Endothelial cell (in vitro differentiated cells): ENCODE results near the gene ANKUB1. TPM values are rescaled to one million over a fixed set of nuclear protein-coding genes. Genes with fewer than 3 reads are reported as not detected.

Experiments used
- DNase-seq: peaks from one replicate; pipeline ENCODE4 v3.0.0; 2021; ENCODE audit warnings: low spot score
- H3K27ac Mint-ChIP-seq: one replicate; pipeline ENCODE4 v1.8.0; 2021; ENCODE audit warnings: mixed read lengths, inconsistent platforms; ENCODE audit not compliant: unreplicated experiment
- H3K27me3 Mint-ChIP-seq: one replicate; pipeline ENCODE4 v1.8.0; 2021; ENCODE audit warnings: mild to moderate bottlenecking, moderate library complexity, mixed read lengths, inconsistent platforms; ENCODE audit not compliant: unreplicated experiment
- H3K36me3 Mint-ChIP-seq: one replicate; pipeline ENCODE4 v1.8.0; 2021; ENCODE audit warnings: mild to moderate bottlenecking, low read depth, mixed read lengths, inconsistent platforms; ENCODE audit not compliant: unreplicated experiment
- H3K4me1 Mint-ChIP-seq: one replicate; pipeline ENCODE4 v1.8.0; 2021; ENCODE audit warnings: mild to moderate bottlenecking, mixed read lengths, inconsistent platforms; ENCODE audit not compliant: unreplicated experiment
- H3K4me3 Mint-ChIP-seq: one replicate; pipeline ENCODE4 v1.8.0; 2021; ENCODE audit warnings: mild to moderate bottlenecking, mixed read lengths, inconsistent platforms; ENCODE audit not compliant: unreplicated experiment
- H3K9me3 Mint-ChIP-seq: one replicate; pipeline ENCODE4 v1.8.0; 2021; ENCODE audit warnings: mixed read lengths, inconsistent platforms; ENCODE audit not compliant: unreplicated experiment
- CTCF ChIP-seq: fragments of 200-600 bp; sonication (generic); IDR thresholded peaks from one replicate; pipeline ENCODE4 v1.5.0; 2021; ENCODE audit warnings: antibody characterized with exemption; ENCODE audit not compliant: unreplicated experiment
- total RNA-seq: library from RNA; stranded (reverse); fragmentation: NEBNext Ultra II Directional; extraction: Animal tissue kit (Norgen Biotek cat#: 25700); gene quantifications from one replicate; pipeline ENCODE4 v1.2.1, GENCODE V29; 2021; ENCODE audit not compliant: unreplicated experiment

ANKUB1 gene
- total RNA-seq, 1 donor from 2014 or later, result not detected

DNA sequence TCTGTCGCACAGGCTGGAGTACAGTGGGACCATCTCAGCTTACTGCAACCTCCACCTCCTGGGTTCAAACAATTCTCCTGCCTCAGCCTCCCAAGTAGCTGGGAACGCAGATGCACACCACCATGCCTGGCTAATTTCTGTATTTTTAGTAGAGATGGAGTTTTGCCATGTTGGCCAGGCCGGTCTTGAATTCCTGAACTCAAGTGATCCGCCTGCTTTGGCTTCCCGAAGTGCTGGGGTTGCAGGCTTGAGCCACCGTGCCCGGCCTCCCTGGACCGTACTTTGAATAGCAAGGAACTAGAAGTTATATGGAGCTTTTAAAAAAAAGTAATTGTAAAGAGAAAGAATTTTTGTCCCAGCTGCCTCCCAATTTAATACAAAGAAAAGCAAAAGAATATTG, 8.3 kb upstream of the ANKUB1 start:
- no peak for DNase-seq
- peaks cover 3% of the 10 kb centered on the region for H3K36me3 Mint-ChIP-seq
- TF ChIP-seq CTCF, result no peak
- H3K27me3 Mint-ChIP-seq, result no peaks in the 10 kb centered on the region
- H3K4me1 Mint-ChIP-seq, result no peaks in the 10 kb centered on the region
- no peak overlapping the region for H3K4me3 Mint-ChIP-seq
- no peaks in the 10 kb centered on the region for H3K9me3 Mint-ChIP-seq
- no peak overlapping the region for H3K27ac Mint-ChIP-seq

DNA sequence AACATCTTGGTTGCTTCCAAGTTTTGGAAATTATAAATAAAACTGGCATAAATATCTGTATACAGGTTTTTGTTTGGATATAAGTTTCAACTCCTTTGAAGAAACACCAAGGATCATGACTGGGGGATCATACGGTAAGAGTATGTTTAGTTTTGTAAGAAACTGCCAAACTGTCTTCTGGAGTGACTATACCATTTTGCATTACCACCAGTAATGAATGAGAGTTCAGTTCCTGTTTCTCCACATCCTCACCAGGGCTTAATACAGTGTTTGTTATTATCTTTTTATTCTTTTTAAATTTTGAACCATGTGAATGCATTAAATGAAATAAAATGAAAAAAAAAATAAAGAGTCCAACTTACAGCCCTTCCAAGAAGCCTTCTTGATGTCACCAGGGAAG, 3.7 kb upstream of the ANKUB1 start:
- Mint-ChIP-seq H3K36me3 (peaks cover 3% of the 10 kb centered on the region), H3K9me3 (no peaks in the 10 kb centered on the region), H3K27ac (no peak overlapping the region), H3K4me3 (no peak overlapping the region), H3K4me1 (no peaks in the 10 kb centered on the region), H3K27me3 (no peaks in the 10 kb centered on the region)
- DNase-seq, result no peak
- TF ChIP-seq CTCF, result no peak

- no peak overlapping the region for H3K4me3 Mint-ChIP-seq
- TF ChIP-seq CTCF, result no peak
- peaks cover 3% of the 10 kb centered on the region for H3K4me1 Mint-ChIP-seq
- H3K9me3 Mint-ChIP-seq, result no peaks in the 10 kb centered on the region
- H3K27ac Mint-ChIP-seq, result no peak overlapping the region
- no peaks in the 10 kb centered on the region for H3K27me3 Mint-ChIP-seq
- no peaks in the 10 kb centered on the region for H3K36me3 Mint-ChIP-seq
- DNase-seq, result no peak
These were observed 1.7 kb downstream of the ANKUB1 start for GRCh38 chr3:149790698-149791097.

- Mint-ChIP-seq H3K27me3 (no peaks in the 10 kb centered on the region), H3K4me1 (peaks cover 3% of the 10 kb centered on the region), H3K27ac (no peak overlapping the region), H3K36me3 (no peaks in the 10 kb centered on the region), H3K9me3 (no peaks in the 10 kb centered on the region), H3K4me3 (no peak overlapping the region)
- TF ChIP-seq CTCF, result no peak
- DNase-seq, result no peak
These were observed 2.1 kb downstream of the ANKUB1 start for GRCh38 chr3:149790268-149790667.

- H3K4me3 Mint-ChIP-seq, result no peak overlapping the region
- DNase-seq, result no peak
These were observed 8.2 kb downstream of the ANKUB1 start for GRCh38 chr3:149784064-149784704.

More at GRCh38 chr3:149784064-149784704, 8.2 kb downstream of the ANKUB1 start:
- no peaks in the 10 kb centered on the region for H3K9me3 Mint-ChIP-seq
- TF ChIP-seq CTCF, result no peak
- H3K27me3 Mint-ChIP-seq, result no peaks in the 10 kb centered on the region
- no peak overlapping the region for H3K27ac Mint-ChIP-seq
- peaks cover 7% of the 10 kb centered on the region for H3K4me1 Mint-ChIP-seq
- no peaks in the 10 kb centered on the region for H3K36me3 Mint-ChIP-seq
